H1 (cell line): ENCODE measurements around the gene OR8B2. TPM values are rescaled to one million over a fixed set of nuclear protein-coding genes. Genes with fewer than 3 reads are reported as not detected.

ENCODE experiments used
- CTCF ChIA-PET: fragments of 300-600 bp; sonication (Branson Sonifier 250); formaldehyde crosslinking; loops from one replicate; lab custom pipeline; 2021; ENCODE audit not compliant: partially characterized antibody; lab: Charles Lee
- POLR2A ChIA-PET: fragments of 300-600 bp; sonication (Branson Sonifier 250); formaldehyde crosslinking; loops from one replicate; lab custom pipeline; 2021; ENCODE audit warnings: inconsistent platforms; ENCODE audit not compliant: partially characterized antibody; lab: Charles Lee
- DNase-seq, 2 experiments: peaks; one replicate each; pipeline versions ENCODE4 v3.0.0 to v3.0.0-alpha.2; 2010 to 2022; ENCODE audit warnings: low spot score in 2 of 2, low read depth in 1 of 2, mixed read lengths in 1 of 2
- FAIRE-seq: peaks from 2 replicates; lab custom pipeline; 2011; peaks lifted over from hg19 to GRCh38; lab: Jason Lieb, UNC
- H2AFZ ChIP-seq: 2 replicates; pipeline ENCODE4 v1.8.1; 2012; ENCODE audit warnings: low read length, inconsistent platforms
- H2AK5ac ChIP-seq: 2 replicates; pipeline ENCODE4 v1.6.1; 2013; ENCODE audit warnings: low read depth, low read length
- H2BK120ac ChIP-seq: replicated peaks from 2 replicates; pipeline ENCODE3; 2013; ENCODE audit warnings: low read depth, low read length, inconsistent platforms
- H2BK12ac ChIP-seq: 2 replicates; pipeline ENCODE4 v1.6.1; 2013; ENCODE audit warnings: low read depth, low read length
- H2BK15ac ChIP-seq: 2 replicates; pipeline ENCODE4 v1.6.1; 2013; ENCODE audit warnings: low read length
- H2BK20ac ChIP-seq: 2 replicates; pipeline ENCODE4 v1.6.1; 2013; ENCODE audit warnings: low read length
- H2BK5ac ChIP-seq: 2 replicates; pipeline ENCODE4 v1.6.1; 2013; ENCODE audit warnings: low read depth, low read length
- H3K14ac ChIP-seq: 2 replicates; pipeline ENCODE4 v1.6.1; 2013; ENCODE audit warnings: inconsistent platforms; ENCODE audit not compliant: insufficient read length
- H3K18ac ChIP-seq: 2 replicates; pipeline ENCODE4 v1.6.1; 2013; ENCODE audit warnings: low read length; ENCODE audit errors: extremely low read depth
- H3K23ac ChIP-seq: 2 replicates; pipeline ENCODE4 v1.6.1; 2013; ENCODE audit warnings: inconsistent platforms; ENCODE audit not compliant: insufficient read length
- H3K23me2 ChIP-seq: 2 replicates; pipeline ENCODE4 v1.6.1; 2013; ENCODE audit warnings: low read depth, low read length
- H3K27ac ChIP-seq: 2 replicates; pipeline ENCODE4 v1.6.1; 2011; ENCODE audit warnings: low read depth, low read length, inconsistent platforms
- H3K27me3 ChIP-seq, 4 experiments: replicated peaks in 1 of 4; 1 replicate in 1 of 4; 2 replicates in 3 of 4; pipeline versions ENCODE4 v1.6.1 to v1.8.1; 2011 to 2013; ENCODE audit warnings: low read length in 3 of 4, mild to moderate bottlenecking in 3 of 4, inconsistent platforms in 2 of 4, mixed read lengths in 2 of 4, moderate library complexity in 1 of 4; ENCODE audit not compliant: control insufficient read depth in 3 of 4, insufficient read depth in 3 of 4; ENCODE audit errors: extremely low read depth in 1 of 4
- H3K36me3 ChIP-seq, 4 experiments: 2 replicates each; pipeline versions ENCODE4 v1.6.1 to v1.8.1; 2011 to 2013; ENCODE audit warnings: mild to moderate bottlenecking in 4 of 4, low read length in 3 of 4, moderate library complexity in 2 of 4, control low read depth in 1 of 4, inconsistent platforms in 1 of 4; ENCODE audit not compliant: insufficient read depth in 4 of 4, control insufficient read depth in 2 of 4
- H3K4ac ChIP-seq: replicated peaks from 2 replicates; pipeline ENCODE3; 2013; ENCODE audit warnings: low read length, low read depth, mixed read lengths, inconsistent platforms; ENCODE audit not compliant: insufficient read length
- H3K4me1 ChIP-seq, 4 experiments: replicated peaks in 1 of 4; 1 replicate in 1 of 4; 2 replicates in 3 of 4; pipeline versions ENCODE4 v1.6.1 to v1.8.1; 2011 to 2013; ENCODE audit warnings: low read length in 3 of 4, inconsistent platforms in 2 of 4, mixed read lengths in 1 of 4; ENCODE audit not compliant: insufficient read depth in 4 of 4, control insufficient read depth in 3 of 4
- H3K4me2 ChIP-seq, 2 experiments: 2 replicates each; pipeline versions ENCODE4 v1.6.1 to v1.8.1; 2011 to 2013; ENCODE audit warnings: low read depth in 2 of 2, low read length in 2 of 2, control low read depth in 1 of 2, inconsistent platforms in 1 of 2, mild to moderate bottlenecking in 1 of 2; ENCODE audit not compliant: insufficient read depth in 1 of 2
- H3K4me3 ChIP-seq, 4 experiments: fragments of 200-600, 300-600 bp in 1 of 4; sonication (generic), shearing (Covaris generic), sonication (Bioruptor Twin) in 1 of 4; 2 replicates each; pipeline versions ENCODE4 v1.5.1 to v1.8.1; 2011 to 2016; ENCODE audit warnings: low read length in 4 of 4, low read depth in 3 of 4, control low read depth in 2 of 4, inconsistent platforms in 2 of 4, mild to moderate bottlenecking in 2 of 4, mixed read lengths in 1 of 4, moderate library complexity in 1 of 4; ENCODE audit not compliant: insufficient read depth in 2 of 4; ENCODE audit errors: extremely low read depth in 1 of 4
- H3K56ac ChIP-seq: replicated peaks from 2 replicates; pipeline ENCODE3; 2013; ENCODE audit warnings: low read depth, mild to moderate bottlenecking, mixed read lengths, low read length, inconsistent platforms; ENCODE audit not compliant: insufficient read length
- H3K79me1 ChIP-seq: 2 replicates; pipeline ENCODE4 v1.6.1; 2013; ENCODE audit warnings: low read depth, low read length, control low read depth
- H3K79me2 ChIP-seq, 2 experiments: 2 replicates each; pipeline versions ENCODE4 v1.6.1 to v1.8.1; 2012 to 2013; ENCODE audit warnings: low read length in 2 of 2, mild to moderate bottlenecking in 2 of 2, inconsistent platforms in 1 of 2; ENCODE audit not compliant: insufficient read depth in 2 of 2, control insufficient read depth in 1 of 2
- H3K9ac ChIP-seq, 4 experiments: replicated peaks in 1 of 4; 1 replicate in 1 of 4; 2 replicates in 3 of 4; pipeline versions ENCODE4 v1.6.1 to v1.8.1; 2011 to 2013; ENCODE audit warnings: low read depth in 3 of 4, low read length in 3 of 4, control low read depth in 2 of 4, mild to moderate bottlenecking in 2 of 4, moderate library complexity in 2 of 4, inconsistent platforms in 1 of 4; ENCODE audit errors: extremely low read depth in 1 of 4
- H3K9me3 ChIP-seq, 2 experiments: 2 replicates each; pipeline versions ENCODE4 v1.6.1 to v1.8.1; 2012 to 2013; ENCODE audit warnings: mild to moderate bottlenecking in 2 of 2, moderate library complexity in 2 of 2, control low read depth in 1 of 2, inconsistent platforms in 1 of 2, low read depth in 1 of 2, low read length in 1 of 2, mixed read lengths in 1 of 2; ENCODE audit not compliant: insufficient read depth in 2 of 2
- H4K20me1 ChIP-seq, 2 experiments: replicated peaks in 1 of 2; 2 replicates each; pipeline versions ENCODE3 to v1.8.1; 2011 to 2013; ENCODE audit warnings: inconsistent platforms in 2 of 2, low read length in 2 of 2, mild to moderate bottlenecking in 1 of 2; ENCODE audit not compliant: insufficient read depth in 2 of 2, control insufficient read depth in 1 of 2
- H4K5ac ChIP-seq: 2 replicates; pipeline ENCODE4 v1.6.1; 2013; ENCODE audit warnings: low read length, low read depth, mixed read lengths, inconsistent platforms; ENCODE audit not compliant: insufficient read length
- H4K8ac ChIP-seq: 2 replicates; pipeline ENCODE4 v1.8.0; 2013; ENCODE audit warnings: mild to moderate bottlenecking, moderate library complexity, low read length, inconsistent platforms; ENCODE audit not compliant: insufficient read depth; ENCODE audit errors: extremely low read depth
- H4K91ac ChIP-seq: replicated peaks from 2 replicates; pipeline ENCODE3; 2013; ENCODE audit warnings: low read length, mixed read lengths, inconsistent platforms; ENCODE audit not compliant: insufficient read length
- ATF3 ChIP-seq: IDR thresholded peaks from 2 replicates; pipeline ENCODE4 v1.6.1; 2011; ENCODE audit warnings: low read depth, mild to moderate bottlenecking, low read length; ENCODE audit not compliant: insufficient read depth
- BACH1 ChIP-seq: IDR thresholded peaks from 2 replicates; pipeline ENCODE4 v1.6.1; 2012; ENCODE audit warnings: low read length, improper control_type of control experiment
- BCL11A ChIP-seq, 2 experiments: IDR thresholded peaks; one replicate each; pipeline ENCODE4 v1.6.1; 2011; ENCODE audit warnings: low read depth in 2 of 2, low read length in 2 of 2, mild to moderate bottlenecking in 2 of 2
- BRCA1 ChIP-seq: IDR thresholded peaks from 2 replicates; pipeline ENCODE4 v1.6.1; 2012; ENCODE audit warnings: low read depth, low read length, improper control_type of control experiment
- CBX5 ChIP-seq: fragments of 300-800, 300-1000 bp; sonication (generic); IDR thresholded peaks from 2 replicates; pipeline ENCODE4 v1.7.1; 2016; ENCODE audit warnings: antibody characterized with exemption, low read length, low read depth
- CHD1 ChIP-seq: IDR thresholded peaks from 2 replicates; pipeline ENCODE4 v1.6.1; 2012; ENCODE audit warnings: low read depth, low read length, improper control_type of control experiment
- EP300 ChIP-seq, 2 experiments: IDR thresholded peaks; 1 replicate in 1 of 2; 2 replicates in 1 of 2; pipeline ENCODE4 v1.6.1; 2011 to 2012; ENCODE audit warnings: low read depth in 2 of 2, low read length in 2 of 2, mild to moderate bottlenecking in 2 of 2, borderline replicate concordance in 1 of 2, inconsistent platforms in 1 of 2, moderate library complexity in 1 of 2
- GABPA ChIP-seq: IDR thresholded peaks from 2 replicates; pipeline ENCODE4 v1.6.1; 2011; ENCODE audit warnings: mild to moderate bottlenecking, low read length, moderate library complexity, borderline replicate concordance; ENCODE audit not compliant: insufficient read depth
- HDAC6 ChIP-seq: IDR thresholded peaks from one replicate; pipeline ENCODE4 v1.7.1; 2012; ENCODE audit warnings: low read depth, mild to moderate bottlenecking, inconsistent platforms, low read length, moderate library complexity
- JUN ChIP-seq: IDR thresholded peaks from 2 replicates; pipeline ENCODE4 v1.6.1; 2011; ENCODE audit warnings: low read depth, mild to moderate bottlenecking, improper control_type of control experiment, low read length
- KDM5A ChIP-seq: fragments of 200-600 bp; IDR thresholded peaks from 2 replicates; pipeline ENCODE4 v1.7.1; 2012; ENCODE audit warnings: mild to moderate bottlenecking, low read length, inconsistent platforms, mixed read lengths
- NANOG ChIP-seq: IDR thresholded peaks from 2 replicates; pipeline ENCODE4 v1.6.1; 2011; ENCODE audit warnings: low read length, low read depth, mild to moderate bottlenecking, inconsistent platforms; ENCODE audit not compliant: insufficient read depth, poor library complexity, severe bottlenecking
- RBBP5 ChIP-seq: IDR thresholded peaks from 2 replicates; pipeline ENCODE4 v1.7.1; 2012; ENCODE audit warnings: low read depth, mild to moderate bottlenecking, inconsistent platforms, low read length, moderate library complexity, borderline replicate concordance
- SP1 ChIP-seq: IDR thresholded peaks from 2 replicates; pipeline ENCODE4 v1.6.1; 2011; ENCODE audit warnings: low read depth, low read length
- TCF12 ChIP-seq: IDR thresholded peaks from 2 replicates; pipeline ENCODE4 v1.6.1; 2011; ENCODE audit warnings: low read depth, mild to moderate bottlenecking, low read length
- WGBS, 2 experiments: shearing (Covaris generic) in 1 of 2; methylation state at CpG; one replicate each; pipeline versions ENCODE4 v1.1.6 to v1.1.7; 2013 to 2015; ENCODE audit warnings: low lambda C conversion rate in 2 of 2, mixed read lengths in 2 of 2, inconsistent platforms in 1 of 2, low coverage in 1 of 2, missing lambda C conversion rate in 1 of 2; ENCODE audit not compliant: insufficient replicate concordance in 2 of 2, insufficient coverage in 1 of 2, insufficient read length in 1 of 2; ENCODE audit errors: extremely low coverage in 1 of 2, missing lambda C conversion rate in 1 of 2; 5-methylcytosine and 5-hydroxymethylcytosine counted together
- polyA plus RNA-seq, 7 experiments: library from polyadenylated mRNA; depleted of rRNA in 3 of 7; stranded (reverse) in 5 of 7; unstranded in 2 of 7; fragments of >200 nt in 5 of 7; fragments of 200-250 nt in 2 of 7; gene quantifications; 1 replicate in 5 of 7; 2 replicates in 1 of 7; 4 replicates in 1 of 7; pipeline versions ENCODE4 v1.2.1 to v1.2.3, GENCODE V29; 2011 to 2013; ENCODE audit warnings: missing spikeins in 2 of 7, mixed read lengths in 2 of 7
- total RNA-seq: library from RNA; stranded (reverse); fragmentation: NEBNext Ultra II Directional; extraction: Animal tissue kit (Norgen Biotek cat#: 25700); gene quantifications from 2 replicates; pipeline ENCODE4 v1.2.1, GENCODE V29; 2021

OR8B2 gene
- total and polyA plus RNA-seq, 2 of the 8 experiments (the other 6 are each of a cell fraction or from before 2014, with no cell fraction given) = not detected

DNA sequence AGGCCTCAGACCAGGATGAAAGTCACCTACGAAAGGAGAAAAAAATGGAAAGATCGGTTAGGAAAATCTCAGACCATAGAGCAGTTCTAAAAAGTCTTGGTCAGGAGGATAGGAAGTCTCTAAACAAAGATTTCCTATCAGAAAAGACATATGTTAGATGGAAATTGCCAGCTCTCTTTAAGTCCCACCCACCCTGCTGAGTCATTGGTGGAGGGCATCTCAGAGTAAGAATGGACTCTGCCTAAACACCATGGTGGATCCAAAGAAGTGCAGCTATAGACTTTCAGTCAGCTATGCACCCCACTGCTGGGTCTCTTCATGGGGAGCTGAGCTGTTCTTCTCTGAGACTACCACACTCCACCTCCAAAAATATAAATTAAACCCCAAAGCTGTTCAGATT is 3.7 kb downstream of the OR8B2 start:
- Histone ChIP-seq H2BK12ac (no peak overlapping the region), H3K79me1 (no peaks in the 10 kb centered on the region), H3K9me3 (no peaks in the 10 kb centered on the region), H3K27ac (no peak overlapping the region), H3K4me1 (no peaks in the 10 kb centered on the region), H4K20me1 (no peaks in the 10 kb centered on the region), H2BK5ac (no peak overlapping the region), H2AFZ (no peak overlapping the region), H3K4ac (no peak overlapping the region), H4K8ac (no peak overlapping the region), H2BK20ac (no peak overlapping the region), H3K18ac (no peak overlapping the region), H2BK120ac (no peak overlapping the region), H3K23me2 (no peaks in the 10 kb centered on the region), H3K9ac (no peak overlapping the region), H4K91ac (no peak overlapping the region), H3K4me2 (no peak overlapping the region), H2BK15ac (no peak overlapping the region), H3K27me3 (no peaks in the 10 kb centered on the region), H4K5ac (no peak overlapping the region), H3K56ac (no peak overlapping the region), H3K36me3 (no peaks in the 10 kb centered on the region), H3K14ac (no peak overlapping the region), H3K23ac (no peak overlapping the region), H3K79me2 (no peaks in the 10 kb centered on the region), H2AK5ac (no peak overlapping the region), H3K4me3 (no peak overlapping the region)
- DNase-seq (no peak), FAIRE-seq (no peak)
- POLR2A ChIA-PET = no interaction called here
- CTCF ChIA-PET = interaction anchor here (1.4 kb wide), 1 partner anchor 21 kb away, joined by 8 read pairs; no protein-coding TSS in a partner anchor
- WGBS, 2 experiments = 93% methylated on average over 2 of the region's 2 CpGs; no CpG with 5 or more reads in 1 of the 2 experiments
- no peak for TF ChIP-seq EP300 (IDR thresholded peaks at IDR 0.05; ENCODE audit: borderline replicate concordance in 1 of 2, low read depth in 2 of 2, low read length in 2 of 2)
- TF ChIP-seq CHD1 = no peak
- no peak for TF ChIP-seq HDAC6
- TF ChIP-seq BACH1 = no peak
- no peak for TF ChIP-seq RBBP5
- no peak for TF ChIP-seq ATF3
- TF ChIP-seq GABPA = no peak
- TF ChIP-seq BRCA1 = no peak
- TF ChIP-seq KDM5A = no peak
- TF ChIP-seq BCL11A (IDR thresholded peaks at IDR 0.05; ENCODE audit: low read depth in 2 of 2, low read length in 2 of 2) = no peak
- no peak for TF ChIP-seq NANOG
- no peak for TF ChIP-seq SP1
- no peak for TF ChIP-seq TCF12
- no peak for TF ChIP-seq JUN
- TF ChIP-seq CBX5 = no peak
